Right renal cortex interstitium (tissue), 3 donors: ENCODE measurements around the gene FGF4. TPM values are rescaled to one million over a fixed set of nuclear protein-coding genes. Genes with fewer than 3 reads are reported as not detected.

Experiments used
- DNase-seq, 3 donors: peaks; one replicate each; pipeline ENCODE4 v3.0.0-alpha.2; 2013; ENCODE audit warnings: low read depth in 3 of 3, low spot score in 2 of 3
- polyA plus RNA-seq, 3 donors: library from polyadenylated mRNA; unstranded; fragments of 120-200 nt; gene quantifications; one replicate each; pipeline ENCODE4 v1.2.1, GENCODE V29; 2013; ENCODE audit not compliant: insufficient read length in 3 of 3

The FGF4 gene
- polyA plus RNA-seq, 3 donors = 0.04 TPM; not detected in 2

DNA sequence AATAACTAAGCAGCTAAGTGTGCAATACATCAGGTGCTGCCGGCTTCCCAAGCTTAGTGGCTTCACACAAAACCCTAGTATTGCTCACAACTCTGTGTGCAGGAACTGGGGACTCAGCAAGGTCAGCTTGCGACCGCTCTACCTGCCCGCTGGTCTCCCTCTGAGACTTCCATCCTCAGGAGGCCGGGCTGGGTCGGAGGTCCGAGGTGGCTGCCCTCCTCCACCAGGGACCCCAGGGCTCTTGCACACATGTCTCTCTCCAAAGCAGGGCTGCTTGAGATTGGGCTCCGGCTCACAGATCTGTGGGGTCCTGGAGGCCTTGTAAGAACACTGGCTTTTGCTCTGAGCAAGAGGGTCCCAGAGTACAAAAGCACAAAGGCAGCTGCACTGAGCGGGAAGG, 45.9 kb downstream of the FGF4 start:
- no peak for DNase-seq

DNA sequence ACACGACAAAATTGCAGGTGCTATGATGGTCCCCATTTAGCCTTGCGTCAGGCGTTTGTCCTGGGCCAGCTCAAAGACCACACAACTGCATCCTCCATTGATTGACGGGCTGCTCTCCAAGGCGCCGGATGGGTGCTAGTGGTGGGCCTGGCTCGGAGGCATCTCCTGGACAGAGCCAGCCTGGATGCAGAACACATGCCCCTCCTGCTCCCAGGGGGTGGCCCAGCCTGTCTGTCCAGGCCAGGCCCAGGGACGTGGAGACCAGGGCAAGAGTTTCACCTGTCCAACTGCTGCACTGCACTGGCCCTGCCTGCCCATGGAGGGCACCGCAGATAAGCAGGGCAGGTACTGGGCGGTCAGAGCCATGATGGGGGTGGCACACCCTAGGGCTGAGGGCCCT, 47.9 kb downstream of the FGF4 start:
- no peak for DNase-seq

DNA sequence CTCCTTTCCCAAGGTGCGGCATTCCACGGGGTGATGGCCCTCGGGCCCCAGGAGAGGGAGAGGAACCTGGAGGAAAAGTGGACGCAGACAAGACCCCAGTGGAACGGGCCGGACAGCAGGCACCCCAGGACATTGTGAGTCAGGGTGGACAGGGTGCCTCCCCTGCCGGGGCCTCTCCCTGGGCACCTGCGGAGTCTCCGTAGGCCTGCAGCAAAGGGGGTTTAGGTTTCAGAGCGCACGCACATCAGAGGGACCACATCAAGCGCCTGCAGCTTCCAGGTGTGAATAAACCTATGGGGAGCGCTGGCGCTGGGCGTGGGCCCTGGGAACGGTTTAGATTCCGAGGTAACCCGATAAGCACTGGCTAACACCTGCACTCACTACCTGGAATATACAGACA, 48.7 kb downstream of the FGF4 start:
- no peak for DNase-seq

DNA sequence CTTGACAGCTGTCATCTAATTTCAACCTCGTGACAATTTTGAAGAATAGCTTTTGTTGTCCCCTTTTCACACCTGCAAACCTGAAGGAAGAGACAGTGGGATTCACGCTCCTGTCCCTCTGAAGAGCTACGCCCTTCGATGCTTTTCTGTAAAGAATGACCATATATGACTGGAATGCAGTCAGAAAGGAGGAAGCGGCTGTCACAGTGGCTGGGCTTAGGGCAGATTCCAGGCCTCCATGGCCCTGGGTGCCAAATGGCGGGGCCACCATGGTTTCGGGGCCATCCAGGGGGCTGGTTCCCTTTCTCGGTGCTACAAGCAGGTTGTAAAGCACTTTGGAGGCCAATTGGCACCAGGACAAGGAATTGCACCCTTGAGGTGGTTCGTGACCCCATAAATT, 49.1 kb downstream of the FGF4 start:
- DNase-seq = no peak

DNA sequence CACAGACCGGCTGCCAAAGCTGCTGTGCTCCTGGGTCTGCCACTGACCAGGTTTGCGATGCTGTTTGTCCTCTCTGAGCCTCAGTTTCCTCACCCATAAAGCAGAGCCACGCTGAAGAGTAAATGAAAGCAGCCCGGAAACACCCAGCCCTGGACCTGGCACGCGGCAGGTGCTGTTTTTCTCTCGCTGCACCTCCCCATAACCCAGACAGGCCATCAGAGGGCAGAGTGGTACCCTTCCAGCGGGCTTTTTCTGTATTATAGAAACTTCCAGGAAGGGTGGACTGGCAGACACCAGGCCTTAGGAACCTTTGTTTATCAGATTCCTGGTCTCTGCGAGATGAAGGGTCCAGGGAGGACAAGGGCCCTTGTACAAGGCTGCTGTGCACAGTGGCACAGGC, 53.4 kb downstream of the FGF4 start:
- no peak for DNase-seq

DNA sequence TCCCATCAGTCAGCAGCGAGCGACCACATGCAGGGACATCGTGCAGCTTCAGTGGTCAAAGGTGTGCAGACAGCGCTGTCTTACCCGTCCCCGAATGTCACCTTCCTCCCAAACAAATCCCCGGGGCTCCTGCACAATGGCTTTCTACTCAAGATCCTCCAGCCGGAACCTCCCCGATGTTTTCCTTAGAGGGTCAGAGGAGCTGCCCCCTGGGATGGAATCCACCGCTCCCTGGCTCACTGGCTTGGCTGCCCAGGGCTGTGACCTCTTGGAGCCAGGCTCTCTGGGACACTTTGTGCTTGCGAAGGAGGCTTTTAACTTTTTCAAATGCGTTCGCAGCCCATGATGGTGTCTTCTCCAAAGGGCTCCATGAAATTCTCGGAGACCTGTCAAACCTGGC, 54.0 kb downstream of the FGF4 start:
- DNase-seq = no peak

Other genes starting within 250 kb of the FGF4 start
- 100 to 1,000 TPM; 115 to 142 (median 126) TPM for gene CCND1, start 134.2 kb downstream of the FGF4 start, polyA plus RNA-seq
- 10 to 100 TPM; 18.5 to 21.5 (median 20.3) TPM for gene LTO1, start 100.0 kb downstream of the FGF4 start, polyA plus RNA-seq
- 1 to 10 TPM in 2 of 3 donors, under 1 TPM in 1; 0.19 to 1.5 (median 1.3) TPM for gene FGF19, start 71.3 kb downstream of the FGF4 start, polyA plus RNA-seq
- not detected for gene FGF3, start 44.1 kb upstream of the FGF4 start, polyA plus RNA-seq